ENCODE data around the gene KCND3. TPM values are rescaled to one million over a fixed set of nuclear protein-coding genes. Genes with fewer than 3 reads are reported as not detected.

Gene KCND3
- total RNA-seq, 1 donor from 2014 or later, result 0.81 TPM

DNA sequence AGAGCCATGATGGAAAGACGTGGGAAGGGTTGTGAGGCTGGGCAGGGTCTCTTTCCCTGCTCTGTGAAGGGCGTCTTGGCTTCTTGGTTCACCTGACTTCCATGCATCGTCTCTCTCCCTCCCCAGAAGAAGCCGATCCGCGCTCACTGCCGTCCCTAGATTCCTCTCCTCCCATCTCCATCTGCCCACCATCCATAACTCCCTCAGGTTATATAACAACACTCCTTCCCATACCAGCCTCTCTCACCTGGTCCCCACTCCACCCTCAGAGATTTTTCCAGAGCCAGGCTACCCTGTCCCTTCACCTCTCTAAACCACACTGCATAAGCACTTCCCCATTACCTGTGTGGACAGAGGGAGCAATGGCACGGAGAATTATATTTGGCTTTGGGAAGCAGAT is 6.0 kb downstream of the KCND3 start:
- H3K4me1 Mint-ChIP-seq (ENCODE audit: low read depth), result peaks cover under 1% of the 10 kb centered on the region
- H3K9me3 Mint-ChIP-seq (ENCODE audit: low read depth), result no peaks in the 10 kb centered on the region
- TF ChIP-seq, protein P1, sequence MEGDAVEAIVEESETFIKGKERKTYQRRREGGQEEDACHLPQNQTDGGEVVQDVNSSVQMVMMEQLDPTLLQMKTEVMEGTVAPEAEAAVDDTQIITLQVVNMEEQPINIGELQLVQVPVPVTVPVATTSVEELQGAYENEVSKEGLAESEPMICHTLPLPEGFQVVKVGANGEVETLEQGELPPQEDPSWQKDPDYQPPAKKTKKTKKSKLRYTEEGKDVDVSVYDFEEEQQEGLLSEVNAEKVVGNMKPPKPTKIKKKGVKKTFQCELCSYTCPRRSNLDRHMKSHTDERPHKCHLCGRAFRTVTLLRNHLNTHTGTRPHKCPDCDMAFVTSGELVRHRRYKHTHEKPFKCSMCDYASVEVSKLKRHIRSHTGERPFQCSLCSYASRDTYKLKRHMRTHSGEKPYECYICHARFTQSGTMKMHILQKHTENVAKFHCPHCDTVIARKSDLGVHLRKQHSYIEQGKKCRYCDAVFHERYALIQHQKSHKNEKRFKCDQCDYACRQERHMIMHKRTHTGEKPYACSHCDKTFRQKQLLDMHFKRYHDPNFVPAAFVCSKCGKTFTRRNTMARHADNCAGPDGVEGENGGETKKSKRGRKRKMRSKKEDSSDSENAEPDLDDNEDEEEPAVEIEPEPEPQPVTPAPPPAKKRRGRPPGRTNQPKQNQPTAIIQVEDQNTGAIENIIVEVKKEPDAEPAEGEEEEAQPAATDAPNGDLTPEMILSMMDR (IDR thresholded peaks at IDR 0.05; ENCODE audit: unreplicated experiment), result no peak
- H3K4me3 Mint-ChIP-seq (ENCODE audit: low read depth), result no peak overlapping the region
- H3K27me3 Mint-ChIP-seq, result peaks cover 64% of the 10 kb centered on the region
- H3K27ac Mint-ChIP-seq, result no peak overlapping the region
- DNase-seq (ENCODE audit: low spot score, unreplicated experiment), result no peak
- no peaks in the 10 kb centered on the region for H3K36me3 Mint-ChIP-seq (ENCODE audit: insufficient read depth)

DNA sequence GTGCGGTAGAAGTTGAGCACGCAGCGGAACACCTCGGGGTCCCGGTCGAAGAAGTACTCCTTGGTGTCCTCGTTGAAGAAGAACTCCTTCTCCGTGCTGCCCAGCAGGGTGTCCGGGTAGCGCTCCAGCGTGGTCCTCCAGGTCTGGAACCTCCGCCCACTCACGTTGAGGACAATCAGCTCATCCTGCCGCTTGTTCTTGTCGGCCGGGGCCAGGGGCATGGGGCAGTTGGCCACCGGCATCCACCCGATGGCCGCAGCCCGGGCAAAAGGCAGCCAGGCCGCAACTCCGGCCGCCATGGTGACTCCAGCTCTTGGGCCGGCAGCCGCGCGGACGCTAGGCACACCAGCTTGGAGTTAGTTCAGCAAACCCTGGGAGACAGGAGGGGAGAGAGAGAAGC is 7.0 kb downstream of the KCND3 start:
- Mint-ChIP-seq H3K9me3 (ENCODE audit: low read depth) (no peaks in the 10 kb centered on the region), H3K4me1 (ENCODE audit: low read depth) (peaks cover 7% of the 10 kb centered on the region), H3K36me3 (ENCODE audit: insufficient read depth) (no peaks in the 10 kb centered on the region), H3K27me3 (peaks cover 61% of the 10 kb centered on the region), H3K4me3 (ENCODE audit: low read depth) (no peak overlapping the region), H3K27ac (no peak overlapping the region)
- no peak for DNase-seq (ENCODE audit: low spot score, unreplicated experiment)
- TF ChIP-seq, protein P1 (IDR thresholded peaks at IDR 0.05; ENCODE audit: unreplicated experiment), result no peak

GRCh38 chr1:111981871-111982270 is 7.6 kb downstream of the KCND3 start:
- H3K27ac Mint-ChIP-seq, result no peak overlapping the region
- peaks cover 12% of the 10 kb centered on the region for H3K4me1 Mint-ChIP-seq (ENCODE audit: low read depth)
- H3K4me3 Mint-ChIP-seq (ENCODE audit: low read depth), result no peak overlapping the region
- DNase-seq (ENCODE audit: low spot score, unreplicated experiment), result no peak
- TF ChIP-seq, protein P1 (IDR thresholded peaks at IDR 0.05; ENCODE audit: unreplicated experiment), result no peak
- peaks cover 56% of the 10 kb centered on the region for H3K27me3 Mint-ChIP-seq
- no peaks in the 10 kb centered on the region for H3K36me3 Mint-ChIP-seq (ENCODE audit: insufficient read depth)
- H3K9me3 Mint-ChIP-seq (ENCODE audit: low read depth), result no peaks in the 10 kb centered on the region

- H3K36me3 Mint-ChIP-seq (ENCODE audit: insufficient read depth), result no peaks in the 10 kb centered on the region
- no peak overlapping the region for H3K4me3 Mint-ChIP-seq (ENCODE audit: low read depth)
- TF ChIP-seq, protein P1 (IDR thresholded peaks at IDR 0.05; ENCODE audit: unreplicated experiment), result no peak
- no peak overlapping the region for H3K27ac Mint-ChIP-seq
- H3K4me1 Mint-ChIP-seq (ENCODE audit: low read depth), result peaks cover 19% of the 10 kb centered on the region
- H3K27me3 Mint-ChIP-seq, result peaks cover 50% of the 10 kb centered on the region
- no peaks in the 10 kb centered on the region for H3K9me3 Mint-ChIP-seq (ENCODE audit: low read depth)
- DNase-seq (ENCODE audit: low spot score, unreplicated experiment), result no peak
Measured at GRCh38 chr1:111981090-111981489, 8.4 kb downstream of the KCND3 start.

DNA sequence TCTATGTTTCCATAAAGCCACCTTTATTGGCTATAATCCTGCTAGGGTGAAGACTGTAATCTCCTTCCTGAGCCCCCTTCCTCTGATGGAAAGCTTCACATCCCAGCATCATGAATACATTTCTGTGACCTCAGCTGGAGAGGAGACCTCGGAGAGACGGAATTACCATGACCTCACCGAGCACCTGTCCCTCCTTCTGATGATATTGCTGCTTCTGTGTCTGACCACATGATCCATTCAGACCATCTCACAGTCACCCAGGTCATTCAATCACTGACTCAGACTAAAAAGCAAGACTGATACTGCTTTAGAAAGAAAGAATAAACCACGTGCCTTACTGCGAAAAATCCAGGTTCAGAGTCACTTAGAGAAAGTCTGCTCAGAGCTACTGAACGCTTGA is 8.8 kb downstream of the KCND3 start:
- Mint-ChIP-seq H3K27me3 (peaks cover 47% of the 10 kb centered on the region), H3K9me3 (ENCODE audit: low read depth) (no peaks in the 10 kb centered on the region), H3K36me3 (ENCODE audit: insufficient read depth) (no peaks in the 10 kb centered on the region), H3K4me1 (ENCODE audit: low read depth) (peaks cover 22% of the 10 kb centered on the region), H3K4me3 (ENCODE audit: low read depth) (no peak overlapping the region), H3K27ac (no peak overlapping the region)
- DNase-seq (ENCODE audit: low spot score, unreplicated experiment), result no peak
- TF ChIP-seq, protein P1 (IDR thresholded peaks at IDR 0.05; ENCODE audit: unreplicated experiment), result no peak

All from progenitor cell of endocrine pancreas (in vitro differentiated cells).